Heart left ventricle (tissue), 13 donors: ENCODE results near the gene LDAH.

Source experiments
- CTCF ChIP-seq, 12 donors: fragments of 200-600 bp; sonication (generic) in 4 of 12; IDR thresholded peaks; one replicate each; pipeline versions ENCODE4 v1.5.0 to v1.8.0; 2018 to 2022; ENCODE audit warnings: antibody characterized with exemption in 12 of 12, mild to moderate bottlenecking in 5 of 12
- POLR2A ChIP-seq, 2 donors: fragments of 450-650 bp; IDR thresholded peaks; one replicate each; pipeline ENCODE4 v1.6.1; 2017; ENCODE audit warnings: antibody characterized with exemption in 2 of 2, mild to moderate bottlenecking in 2 of 2, moderate library complexity in 2 of 2
- donor health status: ischemic (EF 13 %, LVEDD 7.1; RV severe dilation, severe dysfunction).
- donor health status: DM: no; HTN: yes; CAD: no.
- donor health status: DM: no; HTN: no; CAD: no.
- donor health status: ischemic (EF 25% LVEDD 6.9; RV normal size, moderate dysfunction).
- donor health status: ischemic (EF 25% LVEDD 5.7; RV mildly dilated, moderate dysfunction).
- donor health status: ischemic (EF 35%, LVEDD 5.7; RV mildly dilated, moderate dysfunction).
- donor health status: nonischemic (EF 11% LVEDD 7.7; RV severe dilation, severe dysfunction).
- donor health status: DM: yes; HTN: yes; CAD: no.
- donor health status: PGD.
- donor health status: ischemic (EF 29% LVEDD 5.4; RV normal size, mild dysfunction).
- donor health status: nonischemic (EF 23%, LVEDD 6.1; RV moderate dilation, normal function).

GRCh38 chr2:20637147-20637546 is 185.8 kb downstream of the LDAH start:
- TF ChIP-seq CTCF (IDR thresholded peaks at IDR 0.05) (no peak), POLR2A (IDR thresholded peaks at IDR 0.05) (no peak)
